Neuron (in vitro differentiated cells): ENCODE results near the gene KLF6.
A peak's percentile ranks its signal among the peaks of the same experiment; 100 is the strongest.

Experiments
- H2AFZ ChIP-seq: one replicate; pipeline ENCODE4 v1.6.1; 2013; ENCODE audit warnings: low read depth, mild to moderate bottlenecking, inconsistent platforms, low read length, moderate library complexity
- H3K27me3 ChIP-seq: one replicate; pipeline ENCODE4 v1.6.1; 2013; ENCODE audit warnings: low read length; ENCODE audit not compliant: insufficient read depth
- H3K36me3 ChIP-seq: one replicate; pipeline ENCODE4 v1.6.1; 2013; ENCODE audit warnings: low read length; ENCODE audit not compliant: insufficient read depth
- H3K4me1 ChIP-seq: one replicate; pipeline ENCODE4 v1.6.1; 2013; ENCODE audit warnings: low read length; ENCODE audit not compliant: insufficient read depth
- H3K4me3 ChIP-seq: 2 replicates; pipeline ENCODE4 v1.5.1; 2013; ENCODE audit warnings: mild to moderate bottlenecking, low read length, moderate library complexity
- H3K9me3 ChIP-seq: one replicate; pipeline ENCODE4 v1.6.1; 2013; ENCODE audit warnings: low read length

The KLF6 gene

GRCh38 chr10:3790272-3790671 is 5.3 kb upstream of the KLF6 start:
- H2AFZ ChIP-seq: no peak overlapping the region
- H3K4me3 ChIP-seq: no peak overlapping the region
- H3K4me1 ChIP-seq: peaks cover 16% of the 10 kb centered on the region
- no peaks in the 10 kb centered on the region for H3K27me3 ChIP-seq
- peaks cover 8% of the 10 kb centered on the region for H3K9me3 ChIP-seq
- no peaks in the 10 kb centered on the region for H3K36me3 ChIP-seq

DNA sequence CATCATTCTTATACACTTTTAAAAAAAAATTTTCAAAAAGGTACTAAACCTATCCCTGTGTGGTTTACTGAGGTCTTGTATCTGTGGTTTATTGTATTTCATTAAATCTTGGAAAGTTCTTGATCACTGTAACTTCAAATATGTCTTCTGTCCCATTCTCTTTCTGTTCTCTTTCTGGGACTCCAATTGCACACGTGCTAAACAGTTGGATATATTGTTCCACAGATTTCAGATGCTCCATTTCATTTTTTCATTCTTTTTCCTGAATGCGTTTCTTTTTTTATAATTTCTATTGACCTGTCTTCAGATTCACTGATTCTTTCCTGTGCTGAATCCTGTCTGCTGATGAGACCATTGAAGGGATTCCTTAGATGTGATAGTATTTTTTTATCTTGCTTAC is 4.6 kb upstream of the KLF6 start:
- Histone ChIP-seq H2AFZ (no peak overlapping the region), H3K4me1 (peaks cover 16% of the 10 kb centered on the region), H3K4me3 (no peak overlapping the region)

GRCh38 chr10:3787816-3788215 is 2.8 kb upstream of the KLF6 start:
- no peaks in the 10 kb centered on the region for H3K36me3 ChIP-seq
- H3K4me1 ChIP-seq: peaks cover 16% of the 10 kb centered on the region
- H3K4me3 ChIP-seq: no peak overlapping the region
- H2AFZ ChIP-seq: no peak overlapping the region
- H3K27me3 ChIP-seq: no peaks in the 10 kb centered on the region
- peaks cover 3% of the 10 kb centered on the region for H3K9me3 ChIP-seq

More for the DNA sequence above, 4.6 kb upstream of the KLF6 start:
- peaks cover 6% of the 10 kb centered on the region for H3K9me3 ChIP-seq
- H3K36me3 ChIP-seq: no peaks in the 10 kb centered on the region
- H3K27me3 ChIP-seq: no peaks in the 10 kb centered on the region

GRCh38 chr10:3787016-3787400 is 2.0 kb upstream of the KLF6 start:
- H3K9me3 ChIP-seq: peaks cover 3% of the 10 kb centered on the region

DNA sequence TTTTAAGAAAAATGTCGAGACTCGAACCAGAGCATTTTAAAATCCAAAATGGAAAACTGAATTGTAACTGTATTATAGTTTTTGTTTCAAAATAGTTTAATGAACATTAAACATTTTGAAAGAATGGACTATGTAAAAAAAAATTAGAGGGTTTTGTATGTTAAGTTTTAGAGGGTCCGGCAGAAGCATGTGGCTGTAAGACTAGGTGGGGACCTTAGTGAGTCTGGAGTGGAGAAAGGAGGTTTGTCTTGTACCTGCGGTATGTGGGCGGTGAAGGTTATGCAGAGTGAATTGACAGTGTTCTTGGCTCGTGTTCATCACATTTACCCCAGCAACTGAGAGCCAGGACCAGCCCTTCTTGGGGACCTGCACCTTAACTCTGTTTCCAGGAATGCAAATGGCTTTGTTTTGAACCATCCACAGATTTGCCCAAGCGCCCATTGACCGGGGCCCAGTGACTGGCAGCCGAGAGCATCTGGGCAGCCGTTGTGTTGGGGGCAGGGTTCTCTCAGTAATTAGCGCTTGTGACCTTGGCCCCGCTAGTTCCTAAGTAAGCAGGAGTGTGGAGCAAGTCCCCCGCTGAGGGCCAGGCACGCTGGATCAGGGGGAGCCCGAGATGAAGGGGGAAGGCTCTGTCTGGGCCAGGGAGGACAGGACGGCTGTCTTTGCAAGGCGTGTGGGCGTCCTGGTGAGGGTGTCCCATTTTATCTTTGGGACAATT is 1.4 kb upstream of the KLF6 start:
- H3K9me3 ChIP-seq: peaks cover 3% of the 10 kb centered on the region
- H2AFZ ChIP-seq: no peak overlapping the region
- H3K4me1 ChIP-seq: peaks cover 22% of the 10 kb centered on the region
- H3K27me3 ChIP-seq: no peaks in the 10 kb centered on the region
- H3K36me3 ChIP-seq: peaks cover 6% of the 10 kb centered on the region
- peak overlapping the region; percentile 64 for H3K4me3 ChIP-seq

More at GRCh38 chr10:3787016-3787400, 2.0 kb upstream of the KLF6 start:
- no peak overlapping the region for H2AFZ ChIP-seq
- H3K27me3 ChIP-seq: no peaks in the 10 kb centered on the region
- peaks cover under 1% of the 10 kb centered on the region for H3K36me3 ChIP-seq
- no peak overlapping the region for H3K4me3 ChIP-seq
- H3K4me1 ChIP-seq: peaks cover 17% of the 10 kb centered on the region

GRCh38 chr10:3785851-3786271 is 852 bp upstream of the KLF6 start:
- Histone ChIP-seq H2AFZ (no peak overlapping the region), H3K9me3 (peaks cover 3% of the 10 kb centered on the region), H3K27me3 (no peaks in the 10 kb centered on the region), H3K36me3 (peaks cover 12% of the 10 kb centered on the region), H3K4me1 (peaks cover 27% of the 10 kb centered on the region), H3K4me3 (peak overlapping the region; percentile 64)

- H3K4me1 ChIP-seq: peaks cover 28% of the 10 kb centered on the region
- peaks cover under 1% of the 10 kb centered on the region for H3K9me3 ChIP-seq
- no peak overlapping the region for H2AFZ ChIP-seq
- peak overlapping the region; percentile 82 for H3K4me3 ChIP-seq
- H3K36me3 ChIP-seq: peaks cover 17% of the 10 kb centered on the region
- H3K27me3 ChIP-seq: no peaks in the 10 kb centered on the region
Measured at GRCh38 chr10:3785251-3785850, 342 bp upstream of the KLF6 start.

GRCh38 chr10:3783682-3784432 is 1.2 kb downstream of the KLF6 start:
- Histone ChIP-seq H3K9me3 (peaks cover 5% of the 10 kb centered on the region), H3K27me3 (no peaks in the 10 kb centered on the region), H3K4me1 (peaks cover 28% of the 10 kb centered on the region), H3K36me3 (peaks cover 32% of the 10 kb centered on the region), H2AFZ (no peak overlapping the region), H3K4me3 (peak overlapping the region; percentile 82)

- Histone ChIP-seq H3K9me3 (peaks cover 5% of the 10 kb centered on the region), H3K36me3 (peaks cover 37% of the 10 kb centered on the region), H2AFZ (no peak overlapping the region), H3K27me3 (no peaks in the 10 kb centered on the region), H3K4me1 (peaks cover 28% of the 10 kb centered on the region), H3K4me3 (peak overlapping the region; percentile 82)
Measured at GRCh38 chr10:3783316-3783681, 1.7 kb downstream of the KLF6 start.

DNA sequence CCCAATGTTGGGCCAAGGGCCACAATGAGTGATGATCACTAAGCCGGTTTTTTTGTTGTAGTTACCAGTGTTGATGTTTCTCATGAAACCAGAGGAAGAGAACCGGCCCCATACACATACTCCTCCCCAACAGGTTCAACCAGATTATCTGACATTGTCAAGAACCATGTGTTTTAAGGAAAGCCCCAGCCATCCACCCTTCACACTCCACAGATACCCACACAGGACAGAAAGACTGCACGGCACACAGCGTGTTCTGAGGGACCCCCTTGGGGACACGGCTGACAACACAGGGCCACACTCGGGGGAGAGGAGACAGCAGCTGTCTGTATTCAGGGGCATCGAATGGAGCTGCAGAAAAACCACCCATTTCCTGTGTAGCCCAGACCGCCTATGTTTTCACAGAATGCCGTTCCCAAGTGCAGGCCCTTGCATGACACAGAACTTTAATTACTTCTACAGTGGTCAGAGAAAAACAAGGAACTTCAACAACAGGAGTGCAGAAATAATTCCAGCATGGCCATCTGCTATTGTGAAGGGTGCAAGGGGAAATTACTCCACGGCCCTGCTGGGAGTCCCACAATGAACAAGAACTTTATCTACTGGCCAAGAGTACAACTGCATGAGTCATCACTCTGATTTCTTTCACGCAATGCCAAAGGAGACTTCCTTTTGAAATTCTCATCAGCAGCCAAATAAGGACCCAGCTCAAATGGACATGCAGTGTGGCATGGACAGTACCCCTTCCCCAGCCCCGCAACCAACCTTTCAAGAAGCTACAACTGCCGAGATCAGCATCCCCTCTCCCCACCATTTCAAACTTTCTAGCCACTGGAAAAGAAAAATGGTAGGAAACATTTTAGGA is 2.3 kb downstream of the KLF6 start:
- Histone ChIP-seq H2AFZ (no peak overlapping the region), H3K4me3 (peak overlapping the region; percentile 82), H3K4me1 (peaks cover 28% of the 10 kb centered on the region)

DNA sequence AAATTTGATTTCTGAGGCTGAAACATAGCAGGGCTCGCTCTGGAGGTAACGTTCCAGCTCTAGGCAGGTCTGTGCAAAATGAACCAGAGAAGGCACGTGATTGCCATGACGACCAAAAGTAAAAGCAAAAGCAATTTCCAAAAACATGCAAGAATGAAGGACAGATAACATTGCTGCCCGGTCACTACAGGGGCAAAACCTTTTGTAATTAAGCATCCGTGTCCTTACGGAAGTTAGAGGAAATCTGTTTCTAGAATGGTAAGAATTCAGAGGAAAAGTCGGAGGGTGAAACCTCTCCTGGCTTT is 2.9 kb downstream of the KLF6 start:
- Histone ChIP-seq H3K27me3 (no peaks in the 10 kb centered on the region), H2AFZ (no peak overlapping the region), H3K4me1 (peaks cover 28% of the 10 kb centered on the region), H3K4me3 (peak overlapping the region; percentile 82), H3K9me3 (peaks cover 5% of the 10 kb centered on the region), H3K36me3 (peaks cover 47% of the 10 kb centered on the region)

More for the DNA sequence above, 2.3 kb downstream of the KLF6 start:
- Histone ChIP-seq H3K36me3 (peaks cover 43% of the 10 kb centered on the region), H3K27me3 (no peaks in the 10 kb centered on the region), H3K9me3 (peaks cover 5% of the 10 kb centered on the region)

- H3K4me3 ChIP-seq: peak overlapping the region; percentile 82
Measured at GRCh38 chr10:3781468-3782145, 3.4 kb downstream of the KLF6 start.

More at GRCh38 chr10:3781468-3782145, 3.4 kb downstream of the KLF6 start:
- Histone ChIP-seq H3K36me3 (peaks cover 51% of the 10 kb centered on the region), H2AFZ (no peak overlapping the region), H3K4me1 (peaks cover 25% of the 10 kb centered on the region), H3K27me3 (no peaks in the 10 kb centered on the region), H3K9me3 (peaks cover 5% of the 10 kb centered on the region)
